Measurements from ENCODE around the gene PDE4B.
A peak's percentile ranks its signal among the peaks of the same experiment; 100 is the strongest.

Gene PDE4B

DNA sequence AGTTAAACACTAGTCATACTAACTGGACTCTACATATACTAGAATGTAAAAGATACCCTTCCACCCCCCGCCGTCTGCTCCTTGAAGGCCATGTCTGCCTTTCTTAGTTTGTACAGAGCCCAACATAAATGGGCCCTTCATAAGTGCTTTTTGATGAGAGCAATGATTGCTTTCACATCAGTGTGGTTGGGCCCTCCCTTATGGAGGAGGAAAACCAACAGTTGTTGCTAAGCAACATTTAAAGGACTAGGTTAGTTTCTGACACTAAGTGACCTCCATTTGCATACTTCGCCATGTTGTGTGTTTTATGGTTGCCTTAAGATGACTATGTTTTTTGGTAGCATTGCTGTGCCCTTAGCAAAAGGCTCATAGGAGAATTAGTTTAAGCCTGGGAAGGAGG is 559.2 kb downstream of the PDE4B start:
- peak; percentile 71 for DNase-seq

DNA sequence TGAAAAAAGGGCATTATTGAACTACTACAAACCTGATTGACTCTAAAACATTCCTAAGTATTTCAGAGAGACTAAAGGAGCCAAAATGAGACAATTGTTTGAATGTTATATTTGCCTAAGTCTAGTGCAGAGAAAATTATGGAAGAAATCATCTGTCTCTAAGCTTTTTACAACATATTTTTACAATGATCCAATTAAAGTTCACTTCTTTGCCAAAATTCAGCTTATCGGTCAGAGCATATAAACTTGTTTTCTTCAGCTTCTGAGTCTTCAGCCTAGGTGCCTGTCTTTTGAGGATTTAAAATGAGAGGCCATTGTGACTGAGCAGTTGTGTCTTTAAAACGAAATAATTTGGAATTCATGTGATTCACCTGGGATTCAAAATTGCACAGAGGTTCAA is 560.1 kb downstream of the PDE4B start:
- no peak for DNase-seq

- no peak for DNase-seq
Observed at GRCh38 chr1:66353257-66353656, 560.6 kb downstream of the PDE4B start.

GRCh38 chr1:66354311-66355201 is 561.9 kb downstream of the PDE4B start:
- no peak for DNase-seq

DNA sequence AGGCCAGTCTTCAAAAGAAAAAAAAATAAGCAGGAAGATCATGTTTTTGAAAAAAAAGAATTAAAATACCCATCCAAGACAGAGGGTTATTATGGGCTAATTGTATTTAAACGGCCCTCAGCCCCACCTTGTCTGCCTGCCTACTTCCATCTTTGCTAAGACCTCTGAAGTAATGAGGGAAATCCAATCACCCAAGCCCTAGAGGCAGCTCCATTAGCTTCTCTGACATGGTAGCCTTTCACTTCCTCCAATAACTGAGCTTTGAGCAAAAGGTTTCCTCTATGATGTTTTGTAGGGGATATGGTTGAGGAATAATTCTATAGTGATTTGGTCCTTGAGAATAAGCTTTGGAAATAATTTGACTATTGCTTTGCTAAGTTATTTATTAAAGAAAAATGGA is 563.1 kb downstream of the PDE4B start:
- no peak for DNase-seq

DNA sequence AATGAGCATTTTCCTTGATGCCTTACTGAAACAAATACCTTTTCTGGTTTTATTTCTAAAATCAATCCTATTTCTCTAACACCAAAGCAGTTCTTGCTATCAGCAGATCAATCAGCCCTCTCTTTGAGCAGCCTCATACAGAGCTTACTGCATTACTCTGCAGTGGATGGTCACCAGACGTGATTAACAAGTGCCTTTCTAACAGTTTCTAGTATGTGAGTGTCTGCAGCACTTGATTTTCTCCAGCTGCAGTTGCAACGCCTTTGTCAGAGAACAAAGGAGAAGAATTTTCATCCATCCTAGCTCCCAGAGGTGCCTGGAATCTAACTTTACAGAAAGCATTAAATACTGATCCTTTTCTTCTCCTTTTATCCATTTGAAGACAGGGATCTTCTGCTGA is 563.9 kb downstream of the PDE4B start:
- DNase-seq, result no peak

DNA sequence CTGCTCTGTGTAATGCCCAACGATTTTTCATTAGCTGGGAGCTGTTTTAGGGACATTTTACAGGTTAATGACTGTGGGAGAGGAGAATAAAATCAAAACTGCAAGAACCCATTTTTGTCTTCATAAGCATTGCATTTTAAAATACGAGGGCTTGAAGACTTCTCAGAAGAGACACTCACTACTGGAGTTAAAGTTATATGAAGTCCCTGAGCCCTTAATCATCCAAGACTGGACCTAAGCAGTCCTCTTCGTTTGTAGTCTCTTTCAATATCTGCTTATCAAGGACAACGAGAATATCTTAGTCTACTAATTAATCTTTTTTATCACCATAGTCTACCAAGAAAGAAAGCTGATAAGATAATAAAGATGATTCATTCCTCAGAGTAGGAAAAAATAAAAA is 564.3 kb downstream of the PDE4B start:
- no peak for DNase-seq

DNA sequence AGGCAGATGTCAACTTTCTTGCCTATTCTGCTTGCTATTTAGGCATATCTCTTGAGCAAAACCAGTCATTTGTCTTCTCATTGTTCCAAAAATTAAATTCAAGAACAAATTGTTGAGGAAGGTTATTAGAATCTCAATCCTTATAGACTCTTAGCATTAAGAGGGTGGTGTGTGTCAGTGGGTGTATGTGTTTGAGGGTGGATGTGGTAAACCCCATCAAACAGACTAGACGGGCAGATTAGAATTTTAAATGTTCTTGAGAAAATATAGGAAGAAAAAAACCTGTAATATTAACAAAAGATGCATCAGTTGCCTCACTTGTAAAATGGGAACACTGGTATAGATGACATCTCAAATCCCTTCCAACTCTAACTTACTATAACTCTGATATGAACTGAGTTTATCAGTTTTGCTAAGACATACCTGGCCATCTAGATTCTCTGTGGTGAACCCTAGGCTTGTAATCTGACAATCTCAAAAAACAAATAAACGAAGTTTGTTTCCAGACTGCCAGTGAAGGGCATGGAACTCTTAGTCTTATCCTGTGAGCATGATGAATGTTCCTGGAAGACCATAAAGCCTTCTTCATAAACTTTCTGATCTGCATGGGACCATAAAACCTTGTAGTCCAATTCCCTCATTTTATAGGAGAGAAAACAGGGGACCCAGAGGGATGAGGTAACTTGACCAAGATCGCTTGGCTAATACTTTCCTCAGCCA is 564.9 kb downstream of the PDE4B start:
- DNase-seq, result no peak

DNA sequence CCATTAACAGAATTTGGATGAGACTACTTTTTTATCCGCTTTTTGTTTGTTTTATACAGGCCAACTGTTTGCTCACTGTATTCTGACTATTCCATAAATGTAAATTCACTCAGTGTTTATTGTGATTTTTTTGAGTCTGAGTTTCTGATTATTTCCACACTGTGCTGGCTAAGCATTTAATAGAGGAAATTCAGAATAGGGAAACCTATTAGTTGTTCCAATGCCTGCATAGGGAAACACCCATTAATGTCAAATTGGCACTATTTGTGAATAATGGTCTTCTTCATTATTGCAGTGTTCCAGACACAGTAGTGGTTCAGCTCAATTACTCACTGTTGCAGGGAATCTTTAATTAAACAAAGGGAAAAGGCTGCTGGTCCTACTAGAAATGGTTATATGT is 566.6 kb downstream of the PDE4B start:
- no peak for DNase-seq

- DNase-seq, result no peak
Observed at GRCh38 chr1:66359815-66360214, 567.1 kb downstream of the PDE4B start.

DNA sequence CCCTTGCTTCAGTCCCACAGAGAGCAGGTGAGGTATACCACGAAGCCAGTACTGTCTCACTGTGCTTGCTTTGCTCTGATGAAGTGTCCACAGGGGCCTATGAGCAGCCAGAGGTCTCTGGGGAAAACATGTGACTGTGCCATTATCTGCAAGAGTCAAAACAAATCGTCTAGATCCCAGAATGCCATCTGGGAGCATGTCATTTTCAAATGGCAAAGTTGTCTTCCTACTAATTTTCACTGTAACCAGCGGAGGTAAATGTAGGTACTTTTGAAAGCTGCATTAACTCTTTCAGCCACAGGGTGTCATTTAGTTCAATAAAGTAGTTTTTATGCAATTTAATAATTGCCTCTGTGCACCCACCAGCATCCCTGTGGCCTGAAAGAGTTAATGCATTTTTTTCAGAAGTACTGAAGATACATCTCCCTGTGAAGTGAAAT is 567.6 kb downstream of the PDE4B start:
- DNase-seq, result no peak

DNA sequence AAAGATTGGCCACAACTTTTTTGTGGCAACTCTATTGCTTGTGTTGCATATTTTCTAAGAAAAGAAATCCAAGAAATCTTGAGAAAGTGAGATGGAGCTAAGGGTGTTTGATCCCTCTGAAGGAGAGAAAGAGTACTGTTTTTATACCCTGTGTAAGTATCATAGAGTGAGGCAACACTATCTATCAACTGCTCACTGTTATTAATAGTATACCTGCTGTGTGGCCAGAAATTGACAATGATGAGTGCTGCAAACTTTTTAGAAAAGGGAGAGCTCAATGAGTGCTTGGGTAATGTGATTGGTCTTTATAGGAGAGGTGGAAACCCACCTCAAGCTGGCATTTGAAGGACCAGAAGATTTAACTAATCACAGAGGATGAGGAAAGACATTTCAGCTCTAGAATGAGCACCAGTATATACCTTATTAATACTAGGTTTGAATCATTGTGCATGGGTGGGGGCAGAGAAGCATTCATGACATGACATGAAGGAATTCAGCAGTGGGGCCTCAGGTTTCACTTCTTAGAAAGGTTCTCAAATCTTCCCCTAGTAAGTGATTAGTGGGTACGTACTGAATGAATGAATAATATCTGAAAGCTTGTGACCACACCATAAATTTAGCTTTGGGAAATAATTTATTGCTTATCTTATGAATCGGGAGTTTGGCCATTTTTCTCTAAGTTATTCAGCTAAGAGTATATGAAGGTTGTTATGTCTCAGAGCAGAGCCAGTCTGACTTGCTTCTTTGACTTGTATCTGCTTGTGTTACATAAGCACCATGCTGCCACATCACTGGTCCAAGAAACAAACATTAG is 572.1 kb downstream of the PDE4B start:
- no peak for DNase-seq

GRCh38 chr1:66365635-66366034 is 572.9 kb downstream of the PDE4B start:
- DNase-seq, result no peak

GRCh38 chr1:66366634-66367033 is 573.9 kb downstream of the PDE4B start:
- DNase-seq, result no peak

GRCh38 chr1:66367369-66367768 is 574.7 kb downstream of the PDE4B start:
- DNase-seq, result no peak

GRCh38 chr1:66368261-66368660 is 575.6 kb downstream of the PDE4B start:
- no peak for DNase-seq

DNA sequence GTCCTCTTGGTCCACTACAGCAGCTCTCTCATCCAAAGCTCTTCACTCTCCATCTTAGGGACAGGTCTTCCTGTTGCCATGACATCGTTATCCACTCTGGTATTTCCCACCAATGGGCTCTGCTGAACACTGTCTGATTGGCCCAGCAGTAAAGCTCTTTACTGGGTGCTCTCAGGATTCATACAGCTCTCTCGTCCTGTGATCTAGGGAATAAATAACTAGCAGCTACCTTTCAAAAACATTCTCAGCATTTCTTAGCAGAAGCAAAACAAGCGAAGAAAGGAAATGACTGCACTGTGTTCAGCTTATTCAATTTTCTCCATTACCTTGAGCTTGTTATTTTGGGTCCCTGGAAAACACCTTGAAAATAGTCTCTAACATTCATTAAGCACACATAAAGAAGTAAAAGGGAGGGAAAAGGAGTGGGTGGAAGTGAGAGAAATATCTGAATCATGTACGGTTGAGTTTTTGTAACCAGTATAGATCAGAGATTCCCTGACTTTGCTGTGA is 577.8 kb downstream of the PDE4B start:
- DNase-seq, result no peak

DNA sequence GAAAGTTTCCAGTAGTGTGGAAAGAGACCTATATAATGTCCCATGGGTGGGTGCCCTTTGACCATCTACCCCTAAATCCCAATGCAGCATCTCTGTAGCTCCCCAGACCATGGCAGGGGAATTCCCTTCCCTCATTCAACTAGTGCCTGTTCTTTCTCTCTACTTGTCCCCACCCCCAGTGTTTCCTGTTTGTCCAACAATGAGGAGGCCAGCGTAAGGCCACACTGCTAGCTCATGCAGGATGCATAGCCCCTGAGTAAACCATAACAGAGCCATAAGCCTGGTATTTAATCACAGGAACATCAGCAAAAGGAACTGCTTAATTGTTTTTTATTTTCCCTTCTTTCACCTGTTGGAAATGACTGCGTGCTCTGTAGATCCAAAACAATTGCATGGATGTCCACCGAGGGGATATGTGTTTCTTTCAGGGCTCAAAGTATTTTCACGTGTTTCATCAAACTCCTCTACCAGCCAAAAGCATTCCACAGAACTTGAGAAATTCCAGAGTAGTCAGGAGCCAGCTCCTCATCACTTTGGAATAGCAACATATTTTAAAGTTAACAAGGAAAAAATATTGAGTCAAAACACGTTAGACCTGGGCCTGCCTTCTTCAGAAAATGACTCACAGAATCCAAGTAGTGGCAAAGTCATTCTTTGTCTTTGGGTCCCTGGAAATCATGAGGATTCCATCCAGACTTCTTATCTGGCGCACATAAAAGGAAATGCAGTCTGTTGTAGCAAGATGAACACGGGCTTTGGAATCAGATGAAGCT is 578.7 kb downstream of the PDE4B start:
- DNase-seq, result no peak

DNA sequence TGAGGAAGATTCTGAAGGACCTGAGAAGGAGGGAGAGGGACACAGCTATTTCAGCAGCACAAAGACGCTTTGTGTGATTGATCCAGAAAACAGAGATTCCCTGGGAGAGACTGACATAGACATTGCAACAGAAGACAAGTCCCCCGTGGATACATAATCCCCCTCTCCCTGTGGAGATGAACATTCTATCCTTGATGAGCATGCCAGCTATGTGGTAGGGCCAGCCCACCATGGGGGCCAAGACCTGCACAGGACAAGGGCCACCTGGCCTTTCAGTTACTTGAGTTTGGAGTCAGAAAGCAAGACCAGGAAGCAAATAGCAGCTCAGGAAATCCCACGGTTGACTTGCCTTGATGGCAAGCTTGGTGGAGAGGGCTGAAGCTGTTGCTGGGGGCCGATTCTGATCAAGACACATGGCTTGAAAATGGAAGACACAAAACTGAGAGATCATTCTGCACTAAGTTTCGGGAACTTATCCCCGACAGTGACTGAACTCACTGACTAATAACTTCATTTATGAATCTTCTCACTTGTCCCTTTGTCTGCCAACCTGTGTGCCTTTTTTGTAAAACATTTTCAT is 579.9 kb downstream of the PDE4B start:
- DNase-seq, result no peak

DNA sequence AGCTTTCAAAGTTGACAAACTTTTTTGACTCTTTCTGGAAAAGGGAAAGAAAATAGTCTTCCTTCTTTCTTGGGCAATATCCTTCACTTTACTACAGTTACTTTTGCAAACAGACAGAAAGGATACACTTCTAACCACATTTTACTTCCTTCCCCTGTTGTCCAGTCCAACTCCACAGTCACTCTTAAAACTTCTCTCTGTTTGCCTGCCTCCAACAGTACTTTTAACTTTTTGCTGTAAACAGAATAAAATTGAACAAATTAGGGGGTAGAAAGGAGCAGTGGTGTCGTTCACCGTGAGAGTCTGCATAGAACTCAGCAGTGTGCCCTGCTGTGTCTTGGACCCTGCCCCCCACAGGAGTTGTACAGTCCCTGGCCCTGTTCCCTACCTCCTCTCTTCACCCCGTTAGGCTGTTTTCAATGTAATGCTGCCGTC is 580.5 kb downstream of the PDE4B start:
- no peak for DNase-seq

DNA sequence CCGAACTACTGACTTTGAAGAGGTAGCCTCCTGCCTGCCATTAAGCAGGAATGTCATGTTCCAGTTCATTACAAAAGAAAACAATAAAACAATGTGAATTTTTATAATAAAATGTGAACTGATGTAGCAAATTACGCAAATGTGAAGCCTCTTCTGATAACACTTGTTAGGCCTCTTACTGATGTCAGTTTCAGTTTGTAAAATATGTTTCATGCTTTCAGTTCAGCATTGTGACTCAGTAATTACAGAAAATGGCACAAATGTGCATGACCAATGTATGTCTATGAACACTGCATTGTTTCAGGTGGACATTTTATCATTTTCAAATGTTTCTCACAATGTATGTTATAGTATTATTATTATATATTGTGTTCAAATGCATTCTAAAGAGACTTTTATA is 581.5 kb downstream of the PDE4B start:
- no peak for DNase-seq

GRCh38 chr1:66374561-66375111 is 581.9 kb downstream of the PDE4B start:
- DNase-seq, result no peak
